Adrenal gland (tissue), 5 donors: Measurements from ENCODE around the gene MKLN1.

Experiments used
- POLR2A ChIP-seq, 2 donors: fragments of 450-650 bp; IDR thresholded peaks; one replicate each; pipeline ENCODE4 v1.6.1; 2017; ENCODE audit warnings: antibody characterized with exemption in 2 of 2, mild to moderate bottlenecking in 2 of 2, moderate library complexity in 1 of 2
- TF ChIP-seq, protein P1 (sequence below), 6 experiments: fragments of 450-650 bp in 4 of 6; fragments of 200-600 bp in 2 of 6; sonication (generic) in 1 of 6; IDR thresholded peaks; 1 replicate in 5 of 6; 2 replicates in 1 of 6; pipeline versions ENCODE4 v1.5.1 to v1.8.0; 2016 to 2021; ENCODE audit warnings: antibody characterized with exemption in 6 of 6, mild to moderate bottlenecking in 2 of 6, moderate library complexity in 1 of 6
- donor health status: DM: no; HTN: no; CAD: no.

DNA sequence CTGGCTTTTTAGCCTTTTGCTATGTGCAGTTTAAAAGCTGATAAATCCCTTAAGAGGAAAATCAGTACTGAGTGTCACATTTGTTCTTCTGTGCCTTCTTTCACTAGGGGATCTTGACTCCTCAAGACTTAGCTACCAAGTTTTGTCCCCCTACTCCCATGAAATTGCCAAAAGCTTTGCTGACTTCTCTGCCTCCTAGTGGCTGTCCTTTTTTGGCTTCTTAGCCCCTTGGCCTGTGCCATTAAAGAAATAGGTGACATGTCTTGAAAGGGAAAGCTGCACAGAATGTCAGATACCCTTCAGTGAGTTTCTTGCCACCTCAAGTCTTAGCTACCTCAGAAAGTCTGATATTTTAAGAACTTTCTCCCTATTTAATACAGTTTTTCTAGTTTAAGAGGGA lies 10.5 kb downstream of the MKLN1 start:
- TF ChIP-seq, protein P1, sequence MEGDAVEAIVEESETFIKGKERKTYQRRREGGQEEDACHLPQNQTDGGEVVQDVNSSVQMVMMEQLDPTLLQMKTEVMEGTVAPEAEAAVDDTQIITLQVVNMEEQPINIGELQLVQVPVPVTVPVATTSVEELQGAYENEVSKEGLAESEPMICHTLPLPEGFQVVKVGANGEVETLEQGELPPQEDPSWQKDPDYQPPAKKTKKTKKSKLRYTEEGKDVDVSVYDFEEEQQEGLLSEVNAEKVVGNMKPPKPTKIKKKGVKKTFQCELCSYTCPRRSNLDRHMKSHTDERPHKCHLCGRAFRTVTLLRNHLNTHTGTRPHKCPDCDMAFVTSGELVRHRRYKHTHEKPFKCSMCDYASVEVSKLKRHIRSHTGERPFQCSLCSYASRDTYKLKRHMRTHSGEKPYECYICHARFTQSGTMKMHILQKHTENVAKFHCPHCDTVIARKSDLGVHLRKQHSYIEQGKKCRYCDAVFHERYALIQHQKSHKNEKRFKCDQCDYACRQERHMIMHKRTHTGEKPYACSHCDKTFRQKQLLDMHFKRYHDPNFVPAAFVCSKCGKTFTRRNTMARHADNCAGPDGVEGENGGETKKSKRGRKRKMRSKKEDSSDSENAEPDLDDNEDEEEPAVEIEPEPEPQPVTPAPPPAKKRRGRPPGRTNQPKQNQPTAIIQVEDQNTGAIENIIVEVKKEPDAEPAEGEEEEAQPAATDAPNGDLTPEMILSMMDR (IDR thresholded peaks at IDR 0.05) = no peak
- TF ChIP-seq POLR2A (IDR thresholded peaks at IDR 0.05) = no peak
